Measurements from ENCODE around the gene KRTAP10-9.
"Not testable (repeated sequence)": the region's sequence is repeated elsewhere in the genome, so short reads cannot be mapped to it uniquely, and the experiment has no call there.

The KRTAP10-9 gene

DNA sequence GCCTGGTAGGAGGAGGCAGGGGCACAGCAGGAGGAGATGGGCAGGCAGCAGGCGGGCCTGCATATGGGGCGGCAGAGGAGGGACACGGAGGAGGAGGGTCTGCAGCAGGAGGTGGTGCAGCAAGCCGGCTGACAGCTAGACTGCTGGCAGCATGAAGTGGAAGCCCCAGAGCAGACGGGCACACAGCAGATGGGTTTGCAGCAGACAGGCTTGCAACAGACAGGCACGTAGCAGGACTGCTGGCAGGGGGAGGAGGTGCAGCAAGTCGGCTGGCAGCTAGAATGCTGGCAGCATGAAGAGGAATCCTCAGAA is 47.1 kb upstream of the KRTAP10-9 start:
- Histone ChIP-seq H3K79me2 (ENCODE audit: insufficient read depth, low read length) (no peaks in the 10 kb centered on the region), H3K9me2 (replicated peaks; ENCODE audit: insufficient read depth, low read length) (no peaks in the 10 kb centered on the region), H3F3A (ENCODE audit: insufficient read depth) (no peaks in the 10 kb centered on the region), H3K4me2 (ENCODE audit: low read depth, low read length, poor library complexity, severe bottlenecking) (no peak overlapping the region), H2AFZ (ENCODE audit: low read depth, low read length, severe bottlenecking) (no peak overlapping the region), H3K27me3 (ENCODE audit: low read length) (no peaks in the 10 kb centered on the region), H3K9me3 (ENCODE audit: insufficient read depth, low read length) (peaks cover 10% of the 10 kb centered on the region; the same call in 1 of the 2 replicates), H3K9ac (ENCODE audit: low read length) (no peak overlapping the region), H4K20me1 (ENCODE audit: low read depth, low read length) (no peaks in the 10 kb centered on the region), H3K4me3 (ENCODE audit: insufficient read depth, low read length, poor library complexity, severe bottlenecking) (no peak overlapping the region), H3K36me3 (ENCODE audit: low read length) (no peaks in the 10 kb centered on the region), H3K27ac (ENCODE audit: low read depth, low read length) (no peak overlapping the region)
- no peak for TF ChIP-seq EZH2phosphoT487 (conservative IDR thresholded peaks at IDR 0.05; ENCODE audit: low read length)
- TF ChIP-seq, protein P1, sequence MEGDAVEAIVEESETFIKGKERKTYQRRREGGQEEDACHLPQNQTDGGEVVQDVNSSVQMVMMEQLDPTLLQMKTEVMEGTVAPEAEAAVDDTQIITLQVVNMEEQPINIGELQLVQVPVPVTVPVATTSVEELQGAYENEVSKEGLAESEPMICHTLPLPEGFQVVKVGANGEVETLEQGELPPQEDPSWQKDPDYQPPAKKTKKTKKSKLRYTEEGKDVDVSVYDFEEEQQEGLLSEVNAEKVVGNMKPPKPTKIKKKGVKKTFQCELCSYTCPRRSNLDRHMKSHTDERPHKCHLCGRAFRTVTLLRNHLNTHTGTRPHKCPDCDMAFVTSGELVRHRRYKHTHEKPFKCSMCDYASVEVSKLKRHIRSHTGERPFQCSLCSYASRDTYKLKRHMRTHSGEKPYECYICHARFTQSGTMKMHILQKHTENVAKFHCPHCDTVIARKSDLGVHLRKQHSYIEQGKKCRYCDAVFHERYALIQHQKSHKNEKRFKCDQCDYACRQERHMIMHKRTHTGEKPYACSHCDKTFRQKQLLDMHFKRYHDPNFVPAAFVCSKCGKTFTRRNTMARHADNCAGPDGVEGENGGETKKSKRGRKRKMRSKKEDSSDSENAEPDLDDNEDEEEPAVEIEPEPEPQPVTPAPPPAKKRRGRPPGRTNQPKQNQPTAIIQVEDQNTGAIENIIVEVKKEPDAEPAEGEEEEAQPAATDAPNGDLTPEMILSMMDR (IDR thresholded peaks at IDR 0.05; ENCODE audit: insufficient read depth, low read length, poor library complexity, severe bottlenecking) = no peak

DNA sequence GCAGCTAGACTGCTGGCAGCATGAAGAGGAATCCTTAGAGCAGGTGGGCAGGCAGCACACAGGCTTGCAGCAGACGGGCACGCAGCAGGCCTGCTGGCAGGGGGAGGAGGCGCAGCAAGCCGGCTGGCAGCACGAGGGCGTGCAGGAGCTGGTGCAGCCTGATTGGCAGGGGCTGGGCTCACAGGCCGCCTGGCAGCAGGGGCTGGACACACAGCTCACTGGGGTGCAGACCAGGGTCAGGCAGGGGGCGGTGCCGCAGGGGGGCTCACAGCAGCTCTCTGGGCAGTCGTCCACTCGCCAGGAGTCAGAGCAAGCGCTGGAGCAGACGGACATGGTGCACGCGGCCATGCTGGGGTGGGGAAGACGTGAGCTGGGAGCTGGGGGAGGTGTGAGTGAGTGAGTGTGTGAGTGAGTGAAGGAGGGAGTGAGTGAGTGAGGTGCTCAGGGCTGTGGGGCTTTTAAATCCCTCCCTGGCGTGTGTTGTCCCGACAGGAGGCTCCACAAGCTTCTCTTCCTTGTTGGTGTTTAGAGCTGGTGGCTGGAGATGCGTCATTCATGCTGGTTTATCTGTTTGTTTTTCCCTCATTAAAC is 46.6 kb upstream of the KRTAP10-9 start, which contains the start of gene KRTAP10-5:
KRTAP10-5 (minus strand) TSS at position 374 of the 591 bp plus-strand sequence; CDS start at position 348, 26 bp downstream.
- not testable (repeated sequence) for H3K27ac ChIP-seq (ENCODE audit: low read depth, low read length)

DNA sequence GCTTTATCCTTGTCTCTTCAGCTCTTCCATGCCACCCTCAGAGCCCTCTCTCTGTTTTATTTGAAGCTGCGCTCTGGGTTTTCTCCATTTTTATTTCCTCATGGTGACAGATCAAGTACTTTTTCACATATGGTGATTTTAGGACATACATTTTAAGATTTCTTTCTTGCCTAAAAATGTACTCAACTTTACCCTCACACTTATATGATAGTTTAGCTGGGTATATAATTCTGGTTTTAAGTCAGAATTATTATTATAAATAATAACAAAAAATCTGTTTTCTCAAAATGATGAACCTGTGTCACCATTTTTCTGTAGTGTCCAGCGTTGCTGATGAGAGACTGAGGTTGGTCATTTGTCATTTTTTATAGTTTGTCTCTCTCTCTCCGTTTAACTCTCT is 45.7 kb upstream of the KRTAP10-9 start:
- Histone ChIP-seq H3F3A (ENCODE audit: insufficient read depth) (no peaks in the 10 kb centered on the region), H3K36me3 (ENCODE audit: low read length) (no peaks in the 10 kb centered on the region), H3K27me3 (ENCODE audit: low read length) (no peaks in the 10 kb centered on the region), H3K4me3 (ENCODE audit: insufficient read depth, low read length, poor library complexity, severe bottlenecking) (no peak overlapping the region), H3K4me2 (ENCODE audit: low read depth, low read length, poor library complexity, severe bottlenecking) (no peak overlapping the region), H3K27ac (ENCODE audit: low read depth, low read length) (no peak overlapping the region), H3K79me2 (ENCODE audit: insufficient read depth, low read length) (no peaks in the 10 kb centered on the region), H3K9me3 (ENCODE audit: insufficient read depth, low read length) (peaks cover 10% of the 10 kb centered on the region; the same call in 1 of the 2 replicates), H4K20me1 (ENCODE audit: low read depth, low read length) (no peaks in the 10 kb centered on the region), H3K9me2 (replicated peaks; ENCODE audit: insufficient read depth, low read length) (no peaks in the 10 kb centered on the region), H2AFZ (ENCODE audit: low read depth, low read length, severe bottlenecking) (no peak overlapping the region), H3K9ac (ENCODE audit: low read length) (no peak overlapping the region)
- TF ChIP-seq, protein P1 (IDR thresholded peaks at IDR 0.05; ENCODE audit: insufficient read depth, low read length, poor library complexity, severe bottlenecking) = no peak
- no peak for TF ChIP-seq EZH2phosphoT487 (conservative IDR thresholded peaks at IDR 0.05; ENCODE audit: low read length)

More for the DNA sequence above, 46.6 kb upstream of the KRTAP10-9 start, which contains the start of gene KRTAP10-5:
- H3K27me3 ChIP-seq (ENCODE audit: low read length); H3K9ac ChIP-seq (ENCODE audit: low read length); H3K9me3 ChIP-seq (ENCODE audit: insufficient read depth, low read length); H3K79me2 ChIP-seq (ENCODE audit: insufficient read depth, low read length); H2AFZ ChIP-seq (ENCODE audit: low read depth, low read length, severe bottlenecking); H3K36me3 ChIP-seq (ENCODE audit: low read length); H3K4me3 ChIP-seq (ENCODE audit: insufficient read depth, low read length, poor library complexity, severe bottlenecking); H3K9me2 ChIP-seq (replicated peaks; ENCODE audit: insufficient read depth, low read length); H4K20me1 ChIP-seq (ENCODE audit: low read depth, low read length); H3F3A ChIP-seq (ENCODE audit: insufficient read depth); H3K4me2 ChIP-seq (ENCODE audit: low read depth, low read length, poor library complexity, severe bottlenecking): not testable (repeated sequence)

DNA sequence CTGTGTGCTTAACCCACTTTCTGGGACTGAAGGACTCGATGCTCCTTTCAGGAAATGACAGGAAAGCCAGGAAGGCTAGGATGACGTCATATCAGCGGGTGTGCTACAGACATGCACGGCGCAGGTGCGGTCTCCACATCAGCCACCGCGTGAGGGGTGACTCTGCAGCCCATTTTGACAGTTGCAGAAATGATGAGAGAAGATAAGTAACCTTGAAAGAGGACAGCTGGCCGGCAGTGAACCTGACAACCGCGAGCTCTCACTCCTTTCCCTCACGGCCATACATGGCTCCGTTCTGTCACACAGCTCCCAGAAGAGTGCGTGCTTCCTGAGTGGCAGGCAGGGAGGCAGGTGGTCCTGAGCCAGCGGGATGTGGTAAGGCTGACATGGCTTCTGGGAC is 44.8 kb upstream of the KRTAP10-9 start:
- Histone ChIP-seq H2AFZ (ENCODE audit: low read depth, low read length, severe bottlenecking) (no peak overlapping the region), H3K36me3 (ENCODE audit: low read length) (no peaks in the 10 kb centered on the region), H3K4me2 (ENCODE audit: low read depth, low read length, poor library complexity, severe bottlenecking) (no peak overlapping the region), H3K9ac (ENCODE audit: low read length) (no peak overlapping the region), H3K79me2 (ENCODE audit: insufficient read depth, low read length) (no peaks in the 10 kb centered on the region), H3K27me3 (ENCODE audit: low read length) (no peaks in the 10 kb centered on the region), H3K27ac (ENCODE audit: low read depth, low read length) (no peak overlapping the region), H3F3A (ENCODE audit: insufficient read depth) (no peaks in the 10 kb centered on the region), H4K20me1 (ENCODE audit: low read depth, low read length) (no peaks in the 10 kb centered on the region), H3K9me2 (replicated peaks; ENCODE audit: insufficient read depth, low read length) (no peaks in the 10 kb centered on the region), H3K9me3 (ENCODE audit: insufficient read depth, low read length) (peaks cover 10% of the 10 kb centered on the region; the same call in 1 of the 2 replicates), H3K4me3 (ENCODE audit: insufficient read depth, low read length, poor library complexity, severe bottlenecking) (no peak overlapping the region)
- no peak for TF ChIP-seq EZH2phosphoT487 (conservative IDR thresholded peaks at IDR 0.05; ENCODE audit: low read length)
- TF ChIP-seq, protein P1 (IDR thresholded peaks at IDR 0.05; ENCODE audit: insufficient read depth, low read length, poor library complexity, severe bottlenecking) = no peak
